PC-9 (cell line): ENCODE data around the gene FUT2.

Source experiments
- EZH2 ChIP-seq: fragments of 200-600 bp; sonication (generic); IDR thresholded peaks from 2 replicates; pipeline ENCODE4 v1.8.0; 2017; ENCODE audit warnings: antibody characterized with exemption, low read depth
- TF ChIP-seq, protein P1 (sequence below): fragments of 200-600 bp; sonication (generic); conservative IDR thresholded peaks from 2 replicates; pipeline ENCODE4 v1.6.1; 2017; ENCODE audit warnings: mixed run types, antibody characterized with exemption, mild to moderate bottlenecking, moderate library complexity

DNA sequence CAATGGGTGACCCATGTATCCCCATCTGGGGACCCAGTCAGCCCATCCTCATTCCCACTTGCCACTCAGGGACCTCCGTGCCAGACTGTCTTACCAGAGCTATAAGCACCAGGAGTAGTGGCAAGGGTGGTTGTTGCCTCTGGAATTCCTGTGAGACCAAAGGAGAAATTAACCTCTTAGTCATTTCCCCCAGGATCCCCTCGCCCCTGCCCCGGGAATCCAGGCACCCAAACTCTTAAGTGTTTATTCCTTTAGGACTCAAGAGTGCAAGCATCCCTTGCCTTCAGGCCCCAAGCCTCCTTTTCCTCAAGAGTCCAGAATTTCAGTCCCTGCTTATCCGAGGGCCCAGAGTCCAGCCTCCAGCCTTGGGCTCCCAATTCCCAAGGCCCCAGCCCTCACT is 32.1 kb upstream of the FUT2 start:
- TF ChIP-seq, protein P1, sequence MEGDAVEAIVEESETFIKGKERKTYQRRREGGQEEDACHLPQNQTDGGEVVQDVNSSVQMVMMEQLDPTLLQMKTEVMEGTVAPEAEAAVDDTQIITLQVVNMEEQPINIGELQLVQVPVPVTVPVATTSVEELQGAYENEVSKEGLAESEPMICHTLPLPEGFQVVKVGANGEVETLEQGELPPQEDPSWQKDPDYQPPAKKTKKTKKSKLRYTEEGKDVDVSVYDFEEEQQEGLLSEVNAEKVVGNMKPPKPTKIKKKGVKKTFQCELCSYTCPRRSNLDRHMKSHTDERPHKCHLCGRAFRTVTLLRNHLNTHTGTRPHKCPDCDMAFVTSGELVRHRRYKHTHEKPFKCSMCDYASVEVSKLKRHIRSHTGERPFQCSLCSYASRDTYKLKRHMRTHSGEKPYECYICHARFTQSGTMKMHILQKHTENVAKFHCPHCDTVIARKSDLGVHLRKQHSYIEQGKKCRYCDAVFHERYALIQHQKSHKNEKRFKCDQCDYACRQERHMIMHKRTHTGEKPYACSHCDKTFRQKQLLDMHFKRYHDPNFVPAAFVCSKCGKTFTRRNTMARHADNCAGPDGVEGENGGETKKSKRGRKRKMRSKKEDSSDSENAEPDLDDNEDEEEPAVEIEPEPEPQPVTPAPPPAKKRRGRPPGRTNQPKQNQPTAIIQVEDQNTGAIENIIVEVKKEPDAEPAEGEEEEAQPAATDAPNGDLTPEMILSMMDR = no peak
- TF ChIP-seq EZH2 = no peak
